ENCODE measurements around the gene TEX264.

- TF ChIP-seq YY1 (IDR thresholded peaks at IDR 0.05; ENCODE audit: insufficient read depth, insufficient read length) = no peak
- TF ChIP-seq ZNF274 (IDR thresholded peaks at IDR 0.05; ENCODE audit: low read depth, low read length) = no peak
- no peak for TF ChIP-seq SUZ12 (IDR thresholded peaks at IDR 0.05; ENCODE audit: extremely low read depth, insufficient read depth, insufficient read length)
These were observed 9.1 kb downstream of the TEX264 start for GRCh38 chr3:51680196-51680595.
